ENCODE results near the gene GLCE. TPM values are rescaled to one million over a fixed set of nuclear protein-coding genes. Genes with fewer than 3 reads are reported as not detected.

GLCE gene
- total RNA-seq: 10 to 100 TPM; 10.7 to 24.5 (median 16.2) TPM

- TF ChIP-seq, protein P1, sequence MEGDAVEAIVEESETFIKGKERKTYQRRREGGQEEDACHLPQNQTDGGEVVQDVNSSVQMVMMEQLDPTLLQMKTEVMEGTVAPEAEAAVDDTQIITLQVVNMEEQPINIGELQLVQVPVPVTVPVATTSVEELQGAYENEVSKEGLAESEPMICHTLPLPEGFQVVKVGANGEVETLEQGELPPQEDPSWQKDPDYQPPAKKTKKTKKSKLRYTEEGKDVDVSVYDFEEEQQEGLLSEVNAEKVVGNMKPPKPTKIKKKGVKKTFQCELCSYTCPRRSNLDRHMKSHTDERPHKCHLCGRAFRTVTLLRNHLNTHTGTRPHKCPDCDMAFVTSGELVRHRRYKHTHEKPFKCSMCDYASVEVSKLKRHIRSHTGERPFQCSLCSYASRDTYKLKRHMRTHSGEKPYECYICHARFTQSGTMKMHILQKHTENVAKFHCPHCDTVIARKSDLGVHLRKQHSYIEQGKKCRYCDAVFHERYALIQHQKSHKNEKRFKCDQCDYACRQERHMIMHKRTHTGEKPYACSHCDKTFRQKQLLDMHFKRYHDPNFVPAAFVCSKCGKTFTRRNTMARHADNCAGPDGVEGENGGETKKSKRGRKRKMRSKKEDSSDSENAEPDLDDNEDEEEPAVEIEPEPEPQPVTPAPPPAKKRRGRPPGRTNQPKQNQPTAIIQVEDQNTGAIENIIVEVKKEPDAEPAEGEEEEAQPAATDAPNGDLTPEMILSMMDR (IDR thresholded peaks at IDR 0.05; ENCODE audit: low read depth): no peak
Observed at GRCh38 chr15:69160141-69160993, at the start of gene GLCE. TSS of gene GLCE (plus strand) at chr15:69160635. CDS start at chr15:69255807, 95,172 bp downstream.

GRCh38 chr15:69114331-69114928 is 46.0 kb upstream of the GLCE start:
- TF ChIP-seq, protein P1 (IDR thresholded peaks at IDR 0.05; ENCODE audit: low read depth): no peak

- TF ChIP-seq, protein P1 (IDR thresholded peaks at IDR 0.05; ENCODE audit: low read depth): no peak
Observed at GRCh38 chr15:69115031-69115430, 45.4 kb upstream of the GLCE start.

GRCh38 chr15:69116391-69116790 is 44.0 kb upstream of the GLCE start:
- TF ChIP-seq, protein P1 (IDR thresholded peaks at IDR 0.05; ENCODE audit: low read depth): no peak

DNA sequence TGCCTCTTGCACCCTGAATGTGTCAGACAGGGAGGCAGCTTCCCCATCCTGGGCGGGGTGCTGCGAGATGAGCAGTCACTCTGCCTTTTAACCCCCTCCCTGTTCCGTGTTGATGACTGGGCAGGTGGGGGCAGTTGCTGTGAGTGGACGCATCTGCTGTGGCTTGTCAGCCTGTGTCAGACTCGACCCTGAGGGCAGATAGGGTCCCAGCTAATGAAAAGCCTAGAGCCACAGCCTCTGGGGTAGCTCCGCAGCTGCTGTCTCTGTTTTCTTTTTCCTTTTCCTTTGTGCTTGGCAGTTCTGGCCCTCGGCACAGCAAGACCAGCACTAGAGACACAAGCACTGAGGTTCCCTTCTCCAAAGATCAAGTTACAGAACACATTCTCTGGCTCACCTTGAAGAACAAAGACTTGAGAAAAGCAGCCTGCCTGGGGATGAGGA is 43.0 kb upstream of the GLCE start:
- TF ChIP-seq, protein P1 (IDR thresholded peaks at IDR 0.05; ENCODE audit: low read depth): no peak

DNA sequence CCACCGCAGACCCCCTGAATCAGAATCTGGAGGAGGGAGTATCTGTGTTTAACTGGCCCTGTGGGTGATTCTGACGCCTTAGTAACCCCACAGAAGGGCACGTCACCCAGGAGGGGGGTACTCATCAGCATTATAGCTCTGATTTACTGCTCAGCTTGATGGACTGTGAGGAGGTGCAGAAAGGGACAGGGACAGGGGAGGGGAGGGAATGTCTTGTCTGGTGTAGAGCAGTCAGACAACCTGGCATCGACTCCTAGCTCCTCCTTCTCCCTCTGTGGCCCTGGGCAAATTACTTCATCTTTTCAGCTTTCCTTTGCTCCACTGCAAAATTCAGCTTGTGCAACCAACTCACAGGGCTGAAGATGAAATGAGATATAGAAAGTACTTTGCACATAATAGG is 42.3 kb upstream of the GLCE start:
- TF ChIP-seq, protein P1 (IDR thresholded peaks at IDR 0.05; ENCODE audit: low read depth): no peak

- TF ChIP-seq, protein P1 (IDR thresholded peaks at IDR 0.05; ENCODE audit: low read depth): no peak
Observed at GRCh38 chr15:69119001-69119400, 41.4 kb upstream of the GLCE start.
